Measurements from ENCODE around the gene CABLES1.

- TF ChIP-seq, protein P1, sequence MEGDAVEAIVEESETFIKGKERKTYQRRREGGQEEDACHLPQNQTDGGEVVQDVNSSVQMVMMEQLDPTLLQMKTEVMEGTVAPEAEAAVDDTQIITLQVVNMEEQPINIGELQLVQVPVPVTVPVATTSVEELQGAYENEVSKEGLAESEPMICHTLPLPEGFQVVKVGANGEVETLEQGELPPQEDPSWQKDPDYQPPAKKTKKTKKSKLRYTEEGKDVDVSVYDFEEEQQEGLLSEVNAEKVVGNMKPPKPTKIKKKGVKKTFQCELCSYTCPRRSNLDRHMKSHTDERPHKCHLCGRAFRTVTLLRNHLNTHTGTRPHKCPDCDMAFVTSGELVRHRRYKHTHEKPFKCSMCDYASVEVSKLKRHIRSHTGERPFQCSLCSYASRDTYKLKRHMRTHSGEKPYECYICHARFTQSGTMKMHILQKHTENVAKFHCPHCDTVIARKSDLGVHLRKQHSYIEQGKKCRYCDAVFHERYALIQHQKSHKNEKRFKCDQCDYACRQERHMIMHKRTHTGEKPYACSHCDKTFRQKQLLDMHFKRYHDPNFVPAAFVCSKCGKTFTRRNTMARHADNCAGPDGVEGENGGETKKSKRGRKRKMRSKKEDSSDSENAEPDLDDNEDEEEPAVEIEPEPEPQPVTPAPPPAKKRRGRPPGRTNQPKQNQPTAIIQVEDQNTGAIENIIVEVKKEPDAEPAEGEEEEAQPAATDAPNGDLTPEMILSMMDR (IDR thresholded peaks at IDR 0.05): no peak
- TF ChIP-seq EP300 (IDR thresholded peaks at IDR 0.05): no peak
- TF ChIP-seq POLR2A (IDR thresholded peaks at IDR 0.05): no peak
These were observed 112.0 kb downstream of the CABLES1 start for GRCh38 chr18:23247331-23247730.

Data from gastroesophageal sphincter (tissue), 3 donors.